ENCODE measurements around the gene ACTG1. TPM values are rescaled to one million over a fixed set of nuclear protein-coding genes. Genes with fewer than 3 reads are reported as not detected.

ACTG1 gene
- total and polyA plus RNA-seq, 9 of the 15 experiments (the other 6 are each of a cell fraction or from before 2014, with no cell fraction given), result 224 to 1,775 (median 568) TPM

- peak; percentile 90 for FAIRE-seq
- Histone ChIP-seq H3K4me2 (ENCODE audit: insufficient read depth, low read length) (peak overlapping the region; percentile 96), H3K36me3 (ENCODE audit: control insufficient read depth, insufficient read depth, low read length) (peaks cover 49% of the 10 kb centered on the region), H3K9ac (ENCODE audit: insufficient read depth in 1 of 2, low read depth in 2 of 2, low read length in 2 of 2) (peak overlapping the region; percentile 89 to 96), H3K27me3 (ENCODE audit: control insufficient read depth in 2 of 2, insufficient read depth in 2 of 2, low read length in 2 of 2) (no peaks in the 10 kb centered on the region), H3K9me3 (replicated peaks; ENCODE audit: control insufficient read depth, insufficient read depth, low read depth, low read length) (no peaks in the 10 kb centered on the region), H2AFZ (ENCODE audit: low read depth, low read length) (peak overlapping the region; percentile 96), H3K9me1 (ENCODE audit: control insufficient read depth, insufficient read depth, low read length) (peaks cover 4% of the 10 kb centered on the region), H3K4me3 (peak overlapping the region; percentile 97), H3K4me1 (replicated peaks in 1 of 2; ENCODE audit: control insufficient read depth in 2 of 2, insufficient read depth in 2 of 2, low read length in 2 of 2) (peaks cover 25 to 70% of the 10 kb centered on the region in 2 experiments), H3K27ac (ENCODE audit: extremely low read depth, low read depth, low read length) (peak overlapping the region; percentile 90), H4K20me1 (replicated peaks; ENCODE audit: control insufficient read depth, insufficient read depth, low read length) (peaks cover 17% of the 10 kb centered on the region), H3K79me2 (ENCODE audit: control insufficient read depth, insufficient read depth, low read length) (peaks cover 37% of the 10 kb centered on the region)
- in situ Hi-C loops (cut with MboI) (no loop called here), intact Hi-C loops (cut with micrococcal nuclease) (no loop called here)
- under 1% methylated on average over 38 of the region's 69 CpGs for WGBS (ENCODE audit: insufficient coverage, low coverage, missing lambda C conversion rate)
- DNase-seq (ENCODE audit: extremely low read depth in 1 of 4, low spot score in 3 of 4), result peak; percentile 77 to 86 (median 84)
- ATAC-seq, result peak; percentile 66
- no TSS peak for BruUV-seq (replicated peaks)
- ChIA-PET CTCF (ENCODE audit: low intra/inter-chr PET ratio) (no interaction called here), POLR2A (interaction anchor here (0.6 to 2.4 kb wide), 15 partner anchors 9 to 329 kb away, joined by 3 to 26 read pairs (median 4); partner anchors contain the start of gene ACTG1)
- TF ChIP-seq CBFB (CRISPR knock-in tag; IDR thresholded peaks at IDR 0.05), result no peak
- no peak for TF ChIP-seq ZNF184 (CRISPR knock-in tag; IDR thresholded peaks at IDR 0.05)
- TF ChIP-seq ZZZ3 (IDR thresholded peaks at IDR 0.05), result no peak
- TF ChIP-seq NCOA4 (IDR thresholded peaks at IDR 0.05; ENCODE audit: partially characterized antibody), result no peak
- no peak for TF ChIP-seq CHCHD3 (CRISPR knock-in tag; IDR thresholded peaks at IDR 0.05)
- 0 out of 2 replicates have a peak, but pooled peaks have one; percentile 22 for TF ChIP-seq PHB (CRISPR knock-in tag; IDR thresholded peaks at IDR 0.05)
- TF ChIP-seq HNRNPLL (IDR thresholded peaks at IDR 0.05; ENCODE audit: low read depth, low read length, poor library complexity, severe bottlenecking), result no peak
- TF ChIP-seq KLF13 (tag; IDR thresholded peaks at IDR 0.05; ENCODE audit: borderline replicate concordance, low read depth), result no peak
- no peak for TF ChIP-seq ATF6 (CRISPR knock-in tag; IDR thresholded peaks at IDR 0.05)
- no peak for TF ChIP-seq FOXJ2 (tag; IDR thresholded peaks at IDR 0.05)
- no peak for TF ChIP-seq PPARD (CRISPR knock-in tag; IDR thresholded peaks at IDR 0.05)
- no peak for TF ChIP-seq MAFF (IDR thresholded peaks at IDR 0.05; ENCODE audit: low read length)
- TF ChIP-seq ZNF766 (CRISPR knock-in tag; conservative IDR thresholded peaks at IDR 0.05), result no peak
- TF ChIP-seq RBM25 (IDR thresholded peaks at IDR 0.05; ENCODE audit: low read depth, low read length, severe bottlenecking), result no peak
- no peak for TF ChIP-seq BACH1 (tag; IDR thresholded peaks at IDR 0.05)
- no peak for TF ChIP-seq ZNF655 (CRISPR knock-in tag; IDR thresholded peaks at IDR 0.05)
- no peak for TF ChIP-seq ZNF232 (CRISPR knock-in tag; IDR thresholded peaks at IDR 0.05)
- TF ChIP-seq BRD9 (IDR thresholded peaks at IDR 0.05; ENCODE audit: low read depth, partially characterized antibody), result no peak
These were observed 39.1 kb upstream of the ACTG1 start for GRCh38 chr17:81551458-81552243.

Measured in K562 (cell line).